HG03378 (cell line): ENCODE results near the gene HDAC7.
A peak's percentile ranks its signal among the peaks of the same experiment; 100 is the strongest.

ENCODE experiments used
- ATAC-seq: cut with Tn5 transposase; IDR thresholded peaks from one replicate; pipeline ENCODE4 v1.9.1; 2021; ENCODE audit warnings: mild to moderate bottlenecking, moderate library complexity; ENCODE audit not compliant: unreplicated experiment

The HDAC7 gene

GRCh38 chr12:47768323-47768811 is 51.3 kb downstream of the HDAC7 start:
- no peak for ATAC-seq

- no peak for ATAC-seq
Measured at GRCh38 chr12:47767216-47767724, 52.4 kb downstream of the HDAC7 start.

GRCh38 chr12:47766502-47767215 is 53.0 kb downstream of the HDAC7 start:
- ATAC-seq, result no peak

- ATAC-seq, result no peak
Measured at GRCh38 chr12:47763481-47764346, 56.0 kb downstream of the HDAC7 start.

GRCh38 chr12:47762850-47763465 is 56.7 kb downstream of the HDAC7 start:
- no peak for ATAC-seq

- no peak for ATAC-seq
Measured at GRCh38 chr12:47758834-47759690, 60.6 kb downstream of the HDAC7 start, which contains the start of gene RAPGEF3. Gene RAPGEF3 (minus strand): TSS chr12:47758880. CDS start chr12:47758556, 324 bp downstream.

- ATAC-seq, result no peak
Measured at GRCh38 chr12:47758584-47758833, 61.2 kb downstream of the HDAC7 start.

- no peak for ATAC-seq
Measured at GRCh38 chr12:47757840-47758583, 61.7 kb downstream of the HDAC7 start.

GRCh38 chr12:47757364-47757839 is 62.3 kb downstream of the HDAC7 start:
- no peak for ATAC-seq

GRCh38 chr12:47755655-47756562 is 63.8 kb downstream of the HDAC7 start:
- peak; percentile 86 for ATAC-seq

GRCh38 chr12:47754881-47755280 is 64.8 kb downstream of the HDAC7 start:
- ATAC-seq, result no peak

GRCh38 chr12:47754126-47754525 is 65.6 kb downstream of the HDAC7 start:
- no peak for ATAC-seq

- ATAC-seq, result no peak
Measured at GRCh38 chr12:47753021-47754001, 66.4 kb downstream of the HDAC7 start.

GRCh38 chr12:47752552-47752951 is 67.2 kb downstream of the HDAC7 start:
- no peak for ATAC-seq

GRCh38 chr12:47752121-47752520 is 67.6 kb downstream of the HDAC7 start:
- no peak for ATAC-seq

- ATAC-seq, result no peak
Measured at GRCh38 chr12:47751561-47751960, 68.1 kb downstream of the HDAC7 start.

- no peak for ATAC-seq
Measured at GRCh38 chr12:47750916-47751470, 68.7 kb downstream of the HDAC7 start.
